GM08714 (cell line): ENCODE results near the gene SLC39A11.
"Not testable (repeated sequence)": the region's sequence is repeated elsewhere in the genome, so short reads cannot be mapped to it uniquely, and the experiment has no call there.

Experiments used
- H3K4me3 ChIP-seq: fragments of 200-500 bp; sonication (Bioruptor generic); 2 replicates; pipeline ENCODE4 v1.5.1; 2014; ENCODE audit warnings: mild to moderate bottlenecking, low read length, inconsistent platforms
- ZNF274 ChIP-seq: IDR thresholded peaks from 2 replicates; pipeline ENCODE4 v1.6.1; 2012; ENCODE audit warnings: mild to moderate bottlenecking, low read depth, low read length

SLC39A11 gene

DNA sequence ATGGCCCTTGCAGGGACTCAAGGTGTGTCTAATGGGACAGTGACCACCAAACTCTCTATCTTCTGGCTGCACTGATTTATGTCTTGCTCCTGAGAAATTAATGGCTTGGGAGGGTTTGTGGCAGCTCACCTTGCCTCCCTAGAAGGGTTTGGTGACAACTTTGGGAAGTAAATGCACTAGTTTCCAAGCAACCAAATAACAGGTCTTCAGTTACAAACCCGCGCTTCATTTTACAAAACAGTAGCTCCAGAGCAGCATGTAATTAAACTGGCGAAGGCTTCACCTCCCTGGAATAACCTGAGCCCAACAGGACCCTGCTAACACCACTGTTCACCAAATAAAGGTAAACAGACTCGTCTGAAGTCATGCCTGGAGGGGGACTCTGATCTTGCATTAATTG lies 318.3 kb downstream of the SLC39A11 start:
- no peak for TF ChIP-seq ZNF274
- H3K4me3 ChIP-seq = no peak overlapping the region

DNA sequence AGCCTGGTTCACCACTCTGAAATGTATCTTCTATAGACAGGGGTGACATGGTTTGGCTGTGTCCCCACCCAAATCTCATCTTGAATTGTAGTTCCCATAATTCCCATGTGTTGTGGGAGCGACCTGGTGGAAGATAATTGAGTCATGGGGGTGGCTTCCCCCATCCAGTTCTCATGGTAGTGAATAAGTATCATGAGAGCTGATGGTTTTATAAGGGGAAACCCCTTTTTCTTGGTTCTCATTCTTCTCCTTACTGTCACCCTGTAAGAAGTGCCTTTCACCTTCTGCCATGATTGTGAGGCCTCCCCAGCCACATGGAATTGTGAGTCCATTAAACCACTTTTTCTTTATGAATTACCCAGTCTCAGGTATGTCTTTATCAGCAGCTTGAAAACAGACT lies 319.3 kb downstream of the SLC39A11 start:
- H3K4me3 ChIP-seq = not testable (repeated sequence)

DNA sequence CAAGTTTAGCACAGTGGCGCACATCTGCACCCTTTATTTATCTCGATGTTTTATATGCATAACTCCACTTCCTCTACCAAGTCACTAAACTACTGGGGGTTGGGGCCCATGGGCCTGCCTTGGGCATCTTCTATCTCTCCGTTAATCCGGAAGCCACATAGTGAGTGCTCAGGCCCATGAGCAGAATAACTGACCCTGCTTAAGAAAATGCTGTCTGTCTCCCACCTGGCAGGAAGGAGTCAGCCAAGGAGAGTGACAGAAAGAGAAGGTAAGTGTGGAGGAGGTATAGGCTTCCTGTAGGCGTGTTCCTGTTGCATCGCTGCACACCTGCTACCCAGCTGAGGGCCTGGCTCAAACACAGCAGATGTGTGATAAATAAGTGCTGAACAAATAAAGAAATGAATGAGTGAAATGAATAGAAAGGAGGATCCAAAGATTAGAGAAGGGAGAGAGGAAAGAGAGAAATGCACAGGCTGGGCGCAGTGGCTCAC lies 320.1 kb downstream of the SLC39A11 start:
- no peak overlapping the region for H3K4me3 ChIP-seq
- TF ChIP-seq ZNF274 = no peak

DNA sequence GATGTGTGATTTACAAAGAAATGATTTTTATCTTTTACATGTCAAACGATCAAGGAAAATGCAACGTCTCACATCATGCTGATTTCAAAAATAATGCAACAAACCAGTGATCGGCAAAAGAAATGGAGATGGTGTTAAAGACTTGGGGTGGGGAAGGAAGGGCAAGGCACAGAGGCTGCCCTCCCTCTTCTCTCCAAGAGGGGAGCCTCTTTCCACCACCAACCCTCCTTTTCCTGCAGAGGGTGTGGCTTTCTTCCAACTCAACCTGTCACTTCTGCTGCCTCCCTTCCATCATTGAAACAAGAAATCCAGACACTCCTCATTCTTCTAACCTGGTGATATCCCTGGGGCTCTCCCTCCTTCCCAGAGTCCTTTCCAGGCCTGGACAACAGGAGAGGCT lies 320.8 kb downstream of the SLC39A11 start:
- no peak overlapping the region for H3K4me3 ChIP-seq

DNA sequence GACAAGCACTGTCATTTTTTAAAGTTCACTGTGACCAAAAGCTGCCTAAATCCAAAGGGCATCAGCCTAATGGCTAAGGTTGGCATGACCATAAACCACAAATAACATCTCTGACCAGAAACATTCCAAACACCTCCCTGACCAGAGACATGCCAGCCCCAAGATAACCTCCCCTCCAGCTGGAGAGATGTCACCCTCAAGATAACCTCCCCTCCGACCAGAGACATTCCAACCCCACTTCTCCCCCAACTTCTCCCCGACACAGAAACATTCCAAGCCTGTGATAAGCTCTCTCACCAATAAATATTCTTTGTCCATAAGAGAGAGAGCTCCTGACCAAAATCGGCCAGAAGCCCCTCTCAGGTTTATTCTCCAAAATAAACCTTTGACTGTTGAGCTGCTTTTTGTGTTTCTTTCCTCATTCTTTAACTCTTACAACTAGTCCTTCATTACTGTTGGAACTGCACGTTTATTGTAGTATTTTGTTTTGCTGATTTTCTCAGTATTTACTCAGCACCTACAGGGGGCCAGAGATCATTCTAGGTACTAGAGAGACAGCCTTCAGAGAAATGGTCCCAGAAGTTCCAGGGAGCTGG lies 325.6 kb downstream of the SLC39A11 start:
- no peak for TF ChIP-seq ZNF274
- no peak overlapping the region for H3K4me3 ChIP-seq

More for the DNA sequence above, 320.8 kb downstream of the SLC39A11 start:
- TF ChIP-seq ZNF274 = no peak

DNA sequence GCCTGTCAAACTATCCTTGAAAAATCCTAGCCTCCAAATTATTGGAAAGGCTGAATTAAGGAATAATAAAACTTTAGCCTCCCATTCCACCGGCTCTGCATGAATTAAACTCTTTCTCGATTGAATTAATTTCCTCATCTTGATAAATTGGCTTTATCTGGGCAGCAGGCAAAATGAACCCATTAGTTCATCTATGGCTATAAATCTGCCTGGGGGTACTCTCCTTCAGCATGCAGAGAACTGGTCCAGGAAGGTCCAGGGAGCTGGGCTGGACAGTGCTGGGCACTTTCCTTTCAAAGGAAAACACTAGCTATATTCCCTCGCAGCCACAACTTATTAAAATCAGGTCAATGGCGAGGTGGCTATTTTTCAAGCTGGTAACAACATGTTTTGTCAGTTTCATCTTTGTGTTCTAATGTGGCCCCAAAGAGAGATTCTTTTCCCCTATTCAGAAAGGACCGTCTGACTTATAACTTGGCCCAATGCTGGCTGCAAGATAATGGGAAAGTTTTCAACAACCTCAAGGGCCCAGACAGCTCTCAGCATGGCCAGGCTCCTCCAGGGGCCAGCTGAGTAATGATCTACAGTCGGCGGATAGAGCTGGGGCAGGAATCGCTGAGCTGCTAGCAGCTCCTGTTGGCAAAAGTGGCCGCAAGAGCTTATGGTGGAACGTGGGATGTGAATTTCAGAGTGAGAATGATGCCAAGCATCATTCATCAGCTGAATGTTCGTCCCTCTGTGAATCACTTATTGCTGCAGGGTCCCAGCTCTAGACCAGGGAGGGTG lies 326.9 kb downstream of the SLC39A11 start:
- no peak for TF ChIP-seq ZNF274

DNA sequence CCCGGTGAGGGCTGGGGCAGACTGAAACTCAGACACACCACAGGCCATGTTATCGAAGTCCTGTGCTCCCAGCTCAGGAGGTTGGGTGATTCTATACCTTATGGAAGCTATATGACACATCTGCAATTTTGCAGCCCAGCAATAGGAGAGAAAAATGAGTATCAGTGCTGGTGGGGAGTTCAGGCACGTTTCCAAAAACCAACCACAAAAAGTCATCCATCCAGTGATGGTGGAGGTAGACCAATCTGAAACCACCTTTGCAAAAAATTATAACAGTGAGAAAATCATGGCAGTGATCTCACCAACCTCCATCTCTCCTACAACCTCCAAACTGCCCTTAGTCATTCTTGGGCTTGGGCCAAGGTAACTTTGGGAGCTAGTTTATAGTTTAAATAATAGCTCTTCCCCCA lies 327.9 kb downstream of the SLC39A11 start:
- no peak overlapping the region for H3K4me3 ChIP-seq
- TF ChIP-seq ZNF274 = no peak

More for the DNA sequence above, 326.9 kb downstream of the SLC39A11 start:
- no peak overlapping the region for H3K4me3 ChIP-seq

DNA sequence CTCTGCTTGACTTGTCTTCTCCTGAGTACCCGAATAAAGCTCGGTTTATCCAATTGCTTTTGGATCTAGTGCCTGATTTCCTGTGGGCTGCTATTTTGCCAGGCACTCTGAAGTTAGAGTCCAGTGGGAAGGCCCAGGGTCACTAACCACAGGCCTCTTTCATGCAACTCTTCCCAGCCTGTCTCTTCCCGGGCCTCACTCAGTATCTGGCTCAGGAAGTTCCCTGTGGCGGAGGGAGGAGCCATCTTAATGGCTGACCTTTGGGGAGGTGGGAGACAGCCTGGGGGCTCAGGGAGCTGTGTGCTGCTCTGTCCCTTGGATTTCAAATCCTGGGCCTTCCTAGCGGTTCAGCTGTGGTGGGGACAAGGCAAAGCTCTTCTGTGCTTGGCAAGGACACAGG lies 328.5 kb downstream of the SLC39A11 start:
- H3K4me3 ChIP-seq = no peak overlapping the region
- no peak for TF ChIP-seq ZNF274

DNA sequence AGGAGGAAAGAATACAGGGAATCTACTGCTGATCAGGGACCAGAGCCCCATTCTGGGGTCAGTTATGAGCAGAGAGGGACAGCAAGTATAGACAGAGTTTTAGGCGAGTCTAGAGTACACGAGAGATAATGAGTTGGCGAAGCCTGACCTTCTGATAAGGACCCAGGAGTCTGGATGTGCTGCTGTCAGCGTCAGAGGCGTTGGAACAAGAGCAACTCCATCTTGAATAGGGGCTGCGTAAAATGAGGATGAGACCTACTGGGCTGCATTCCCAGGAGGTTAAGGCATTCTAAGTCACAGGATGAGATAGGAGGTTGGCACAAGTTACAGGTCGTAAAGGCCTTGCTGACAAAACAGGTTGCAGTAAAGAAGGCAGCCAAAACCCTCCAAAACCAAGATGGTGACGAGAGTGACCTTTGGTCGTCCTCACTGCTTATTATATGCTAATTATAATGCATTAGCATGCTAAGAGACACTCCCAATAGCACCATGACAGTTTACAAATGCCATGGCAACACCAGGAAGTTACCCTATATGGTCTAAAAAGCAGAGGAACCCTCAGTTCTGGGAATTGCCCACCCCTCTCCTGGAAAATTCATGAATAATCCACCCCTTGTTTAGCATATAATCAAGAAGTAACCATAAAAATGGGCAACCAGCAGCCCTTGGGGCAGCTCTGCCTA lies 330.5 kb downstream of the SLC39A11 start:
- H3K4me3 ChIP-seq = not testable (repeated sequence)

DNA sequence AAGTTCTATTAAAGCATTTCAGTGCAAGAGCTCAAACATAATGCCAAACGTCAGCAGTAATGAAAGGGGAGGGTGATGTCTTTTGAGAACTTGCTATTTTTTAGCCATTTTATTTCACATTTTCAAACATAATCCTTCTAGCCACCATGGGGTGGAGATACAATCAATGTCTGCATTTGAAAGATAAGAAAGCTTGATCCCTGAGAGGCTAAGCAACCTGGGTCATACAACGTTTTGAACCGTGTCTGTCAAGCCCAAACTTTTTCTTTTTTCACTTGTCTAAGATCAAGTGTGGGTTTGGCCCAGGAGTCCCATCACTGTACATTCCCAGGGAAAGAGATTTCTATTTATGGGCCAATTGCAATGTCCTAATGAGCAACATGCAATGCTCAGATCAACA lies 331.1 kb downstream of the SLC39A11 start:
- TF ChIP-seq ZNF274 = no peak
- no peak overlapping the region for H3K4me3 ChIP-seq

DNA sequence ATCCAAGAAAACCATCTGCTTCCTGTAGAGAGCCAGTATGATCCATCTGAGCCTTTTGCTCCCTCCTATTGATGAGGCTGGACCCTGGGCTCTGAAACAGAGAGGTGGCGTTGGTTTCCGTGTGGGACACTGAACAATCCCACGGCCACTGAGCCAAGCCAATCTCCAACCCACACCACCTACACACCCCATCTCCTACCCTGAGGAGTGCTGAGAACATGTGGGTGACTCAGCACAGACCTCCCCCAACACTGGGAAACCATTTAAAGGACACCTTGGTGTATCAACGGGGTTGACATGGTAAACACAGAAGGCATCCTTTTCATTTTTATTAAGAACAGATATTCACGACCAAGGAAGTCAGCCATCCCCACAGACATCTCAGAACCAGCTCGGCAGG lies 332.1 kb downstream of the SLC39A11 start:
- no peak overlapping the region for H3K4me3 ChIP-seq
- no peak for TF ChIP-seq ZNF274

DNA sequence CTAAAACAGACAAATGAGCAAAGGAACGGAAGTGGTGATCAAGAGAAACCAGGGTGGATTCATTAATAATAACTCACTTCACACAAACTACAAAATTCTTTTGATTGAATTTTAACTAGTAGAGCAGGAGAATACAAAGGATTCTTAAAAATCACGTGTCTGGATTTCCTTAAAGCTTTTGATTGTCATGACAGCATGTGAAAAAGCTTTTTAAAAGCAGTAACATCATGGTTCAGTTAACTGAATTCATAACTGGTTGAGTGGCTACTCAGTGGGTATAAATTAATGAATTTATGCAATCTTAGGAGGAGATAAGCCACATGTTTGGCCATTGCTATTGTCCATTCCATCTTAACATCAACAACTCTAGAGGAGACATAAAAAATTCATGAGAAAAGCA lies 333.2 kb downstream of the SLC39A11 start:
- no peak overlapping the region for H3K4me3 ChIP-seq
- TF ChIP-seq ZNF274 = no peak

DNA sequence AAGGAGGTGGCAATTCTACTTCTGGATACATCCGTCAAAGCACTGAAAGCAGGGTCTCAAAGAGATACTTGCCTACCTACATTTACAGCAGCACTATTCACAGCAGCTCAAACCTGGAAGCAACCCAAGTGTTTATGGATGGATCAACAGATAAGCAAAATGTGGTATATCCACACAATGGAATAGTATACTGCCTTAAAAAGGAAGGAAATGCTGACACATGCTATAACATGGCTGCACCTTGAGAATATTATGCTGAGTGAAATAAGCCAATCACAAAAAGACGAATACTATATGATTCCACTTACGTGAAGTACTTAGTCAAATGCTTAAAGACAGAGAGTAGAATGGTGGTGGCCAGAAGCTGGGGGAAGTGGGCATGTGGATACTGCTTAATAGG lies 336.2 kb downstream of the SLC39A11 start:
- TF ChIP-seq ZNF274 = no peak
- H3K4me3 ChIP-seq = no peak overlapping the region

DNA sequence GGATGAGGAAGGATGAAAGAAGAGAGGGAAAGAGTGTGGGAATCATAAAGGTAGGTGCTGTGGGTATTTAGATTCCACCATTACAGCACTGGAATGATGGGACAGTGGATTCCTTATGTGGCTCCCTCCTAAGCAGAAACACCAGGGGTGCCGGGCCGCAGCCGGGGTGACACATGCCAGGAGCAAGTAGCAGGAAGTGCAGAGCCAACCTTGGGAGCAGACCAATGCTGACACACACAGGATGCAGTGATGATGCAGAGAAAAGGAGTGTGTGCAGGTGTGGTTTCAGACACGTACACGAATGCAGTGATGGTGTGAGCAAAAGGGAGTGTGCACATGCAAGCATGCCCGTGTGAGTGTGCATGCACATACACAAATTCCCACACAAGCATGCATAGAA lies 338.0 kb downstream of the SLC39A11 start:
- H3K4me3 ChIP-seq = no peak overlapping the region
- TF ChIP-seq ZNF274 = no peak

DNA sequence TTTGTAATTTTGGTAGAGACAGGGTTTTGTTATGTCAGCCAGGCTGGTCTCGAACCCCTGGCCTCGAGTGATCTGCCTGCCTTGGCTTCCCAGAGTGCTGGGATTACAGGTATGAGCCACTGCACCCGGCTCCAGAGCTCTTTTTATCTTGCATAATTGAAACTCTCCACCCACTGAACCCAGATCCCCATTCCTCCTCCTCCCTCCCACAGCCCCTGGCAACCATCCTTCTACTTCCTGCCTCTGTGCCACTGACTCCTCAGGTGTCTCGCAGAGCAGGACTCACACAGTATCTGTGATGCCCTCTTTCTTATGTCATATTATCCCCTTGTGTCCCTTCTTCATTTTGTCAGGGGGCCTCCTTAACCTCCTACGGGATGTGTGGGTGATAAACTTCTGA lies 340.7 kb downstream of the SLC39A11 start:
- no peak for TF ChIP-seq ZNF274
- H3K4me3 ChIP-seq = no peak overlapping the region
